ENCODE results near the gene TMEM51. TPM values are rescaled to one million over a fixed set of nuclear protein-coding genes. Genes with fewer than 3 reads are reported as not detected.
A peak's percentile ranks its signal among the peaks of the same experiment; 100 is the strongest.

The TMEM51 gene
- total and polyA plus RNA-seq, 2 of the 13 experiments (the other 11 are each of a cell fraction or from before 2014, with no cell fraction given), result 12.2 to 22.3 TPM

GRCh38 chr1:15189692-15190370 lies 36.3 kb downstream of the TMEM51 start (continued):
- TF ChIP-seq ZBTB33 (CRISPR knock-in tag; IDR thresholded peaks at IDR 0.05), result 0 out of 2 replicates have a peak, but pooled peaks have one; percentile 56
- peak; percentile 88 for TF ChIP-seq HNF4G (IDR thresholded peaks at IDR 0.05; ENCODE audit: borderline replicate concordance, low read depth, low read length)
- peak; percentile 71; the same call in 1 of the 2 replicates for TF ChIP-seq HNF4G (CRISPR knock-in tag; IDR thresholded peaks at IDR 0.05; ENCODE audit: borderline replicate concordance, low read depth)
- no peak for TF ChIP-seq ATF6 (CRISPR knock-in tag; conservative IDR thresholded peaks at IDR 0.05)
- peak; percentile 62; the same call in 1 of the 2 replicates for TF ChIP-seq SOX13 (IDR thresholded peaks at IDR 0.05)
- TF ChIP-seq SOX13 (CRISPR knock-in tag; conservative IDR thresholded peaks at IDR 0.05 in 1 of 2, IDR thresholded peaks at IDR 0.05 in 1 of 2), result peak in 1 of 2 experiments; percentile 83; a peak in 2 of 4 replicates
- peak; percentile 29; the same call in 1 of the 2 replicates for TF ChIP-seq ELF3 (CRISPR knock-in tag; IDR thresholded peaks at IDR 0.05)
- TF ChIP-seq PRDM4 (CRISPR knock-in tag; IDR thresholded peaks at IDR 0.05; ENCODE audit: borderline replicate concordance), result no peak
- TF ChIP-seq ZFY (CRISPR knock-in tag; IDR thresholded peaks at IDR 0.05), result peak; percentile 58; the same call in 1 of the 2 replicates
- peak; percentile 85 for TF ChIP-seq RARA (CRISPR knock-in tag; IDR thresholded peaks at IDR 0.05)
- TF ChIP-seq ZNF33A (CRISPR knock-in tag; IDR thresholded peaks at IDR 0.05; ENCODE audit: borderline replicate concordance), result no peak
- 0 out of 2 replicates have a peak, but pooled peaks have one; percentile 29 for TF ChIP-seq ZNF747 (CRISPR knock-in tag; IDR thresholded peaks at IDR 0.05; ENCODE audit: borderline replicate concordance)
- peak; percentile 49; the same call in 1 of the 2 replicates for TF ChIP-seq MIXL1 (CRISPR knock-in tag; IDR thresholded peaks at IDR 0.05)
- no peak for TF ChIP-seq MLLT10 (CRISPR knock-in tag; IDR thresholded peaks at IDR 0.05)
- TF ChIP-seq ZBTB46 (CRISPR knock-in tag; IDR thresholded peaks at IDR 0.05; ENCODE audit: borderline replicate concordance), result 0 out of 2 replicates have a peak, but pooled peaks have one; percentile 32
- no peak for TF ChIP-seq MTF2 (CRISPR knock-in tag; IDR thresholded peaks at IDR 0.05; ENCODE audit: borderline replicate concordance)
- peak; percentile 49; the same call in 1 of the 2 replicates for TF ChIP-seq HIC2 (CRISPR knock-in tag; IDR thresholded peaks at IDR 0.05; ENCODE audit: low read depth)
- peak; percentile 22; the same call in 1 of the 2 replicates for TF ChIP-seq MAX (IDR thresholded peaks at IDR 0.05)
